ENCODE measurements around the gene FAM124A.

The FAM124A gene

GRCh38 chr13:51266642-51267041, 44.4 kb downstream of the FAM124A start:
- DNase-seq (ENCODE audit: low read depth) = no peak
- no peak for TF ChIP-seq CTCF (conservative IDR thresholded peaks at IDR 0.05; ENCODE audit: low read depth, low read length)

GRCh38 chr13:51267622-51268021, 45.4 kb downstream of the FAM124A start:
- no peak for DNase-seq (ENCODE audit: low read depth)
- no peak for TF ChIP-seq CTCF (conservative IDR thresholded peaks at IDR 0.05; ENCODE audit: low read depth, low read length)
- no peak overlapping the region for H3K4me3 ChIP-seq (ENCODE audit: low read length)

More at GRCh38 chr13:51266642-51267041, 44.4 kb downstream of the FAM124A start:
- H3K4me3 ChIP-seq (ENCODE audit: low read length) = no peak overlapping the region

GRCh38 chr13:51269039-51269438, 46.8 kb downstream of the FAM124A start:
- TF ChIP-seq CTCF (conservative IDR thresholded peaks at IDR 0.05; ENCODE audit: low read depth, low read length) = no peak
- peak; percentile 78 for DNase-seq (ENCODE audit: low read depth)
- no peak overlapping the region for H3K4me3 ChIP-seq (ENCODE audit: low read length)

- no peak overlapping the region for H3K4me3 ChIP-seq (ENCODE audit: low read length)
- TF ChIP-seq CTCF (conservative IDR thresholded peaks at IDR 0.05; ENCODE audit: low read depth, low read length) = no peak
- DNase-seq (ENCODE audit: low read depth) = no peak
These were observed 48.6 kb downstream of the FAM124A start for GRCh38 chr13:51270623-51271415.

GRCh38 chr13:51271528-51272085, 49.4 kb downstream of the FAM124A start:
- no peak overlapping the region for H3K4me3 ChIP-seq (ENCODE audit: low read length)
- DNase-seq (ENCODE audit: low read depth) = no peak
- no peak for TF ChIP-seq CTCF (conservative IDR thresholded peaks at IDR 0.05; ENCODE audit: low read depth, low read length)

GRCh38 chr13:51275101-51275500, 52.9 kb downstream of the FAM124A start:
- TF ChIP-seq CTCF (conservative IDR thresholded peaks at IDR 0.05; ENCODE audit: low read depth, low read length) = no peak

GRCh38 chr13:51276636-51277035, 54.4 kb downstream of the FAM124A start:
- DNase-seq (ENCODE audit: low read depth) = no peak
- no peak overlapping the region for H3K4me3 ChIP-seq (ENCODE audit: low read length)
- TF ChIP-seq CTCF (conservative IDR thresholded peaks at IDR 0.05; ENCODE audit: low read depth, low read length) = no peak

More at GRCh38 chr13:51275101-51275500, 52.9 kb downstream of the FAM124A start:
- no peak overlapping the region for H3K4me3 ChIP-seq (ENCODE audit: low read length)
- no peak for DNase-seq (ENCODE audit: low read depth)
